Measurements from ENCODE around the gene COL4A2. TPM values are rescaled to one million over a fixed set of nuclear protein-coding genes. Genes with fewer than 3 reads are reported as not detected.

The COL4A2 gene
- total RNA-seq, 4 donors from 2014 or later, result 75.1 to 322 (median 115) TPM

- no peak overlapping the region for H3K4me3 ChIP-seq
- in situ Hi-C loops (cut with MboI; ENCODE audit: low pct_ligation_motif_present in 1 of 4, low pct_unique_long_range_greater_than_20kb in 1 of 4, low sequenced_read_pairs in 3 of 4) (no loop called here), intact Hi-C loops (cut with DNase I; ENCODE audit: low total_unique reads) (no loop called here)
- DNase-seq, result no peak
- H3K27ac ChIP-seq, result peak overlapping the region; percentile 34 to 71 (median 54)
- H3K36me3 ChIP-seq, result no peaks in the 10 kb centered on the region
- H3K27me3 ChIP-seq, result no peaks in the 10 kb centered on the region
- TF ChIP-seq EP300 (IDR thresholded peaks at IDR 0.05; ENCODE audit: low read depth) (no peak), POLR2AphosphoS5 (IDR thresholded peaks at IDR 0.05) (peak in 1 of 3 donors; percentile 13), POLR2A (IDR thresholded peaks at IDR 0.05) (no peak)
- TF ChIP-seq, protein P1, sequence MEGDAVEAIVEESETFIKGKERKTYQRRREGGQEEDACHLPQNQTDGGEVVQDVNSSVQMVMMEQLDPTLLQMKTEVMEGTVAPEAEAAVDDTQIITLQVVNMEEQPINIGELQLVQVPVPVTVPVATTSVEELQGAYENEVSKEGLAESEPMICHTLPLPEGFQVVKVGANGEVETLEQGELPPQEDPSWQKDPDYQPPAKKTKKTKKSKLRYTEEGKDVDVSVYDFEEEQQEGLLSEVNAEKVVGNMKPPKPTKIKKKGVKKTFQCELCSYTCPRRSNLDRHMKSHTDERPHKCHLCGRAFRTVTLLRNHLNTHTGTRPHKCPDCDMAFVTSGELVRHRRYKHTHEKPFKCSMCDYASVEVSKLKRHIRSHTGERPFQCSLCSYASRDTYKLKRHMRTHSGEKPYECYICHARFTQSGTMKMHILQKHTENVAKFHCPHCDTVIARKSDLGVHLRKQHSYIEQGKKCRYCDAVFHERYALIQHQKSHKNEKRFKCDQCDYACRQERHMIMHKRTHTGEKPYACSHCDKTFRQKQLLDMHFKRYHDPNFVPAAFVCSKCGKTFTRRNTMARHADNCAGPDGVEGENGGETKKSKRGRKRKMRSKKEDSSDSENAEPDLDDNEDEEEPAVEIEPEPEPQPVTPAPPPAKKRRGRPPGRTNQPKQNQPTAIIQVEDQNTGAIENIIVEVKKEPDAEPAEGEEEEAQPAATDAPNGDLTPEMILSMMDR (IDR thresholded peaks at IDR 0.05), result no peak
- peaks cover 7 to 37% (median 24%) of the 10 kb centered on the region in 4 donors for H3K4me1 ChIP-seq
- H3K9me3 ChIP-seq, result no peaks in the 10 kb centered on the region
- 57 to 65% methylated on average over 7 to 21 of the region's 21 CpGs for WGBS, 2 donors (ENCODE audit: low coverage in 1 of 2)
Observed at GRCh38 chr13:110286833-110287819, 20.0 kb upstream of the COL4A2 start.

DNA sequence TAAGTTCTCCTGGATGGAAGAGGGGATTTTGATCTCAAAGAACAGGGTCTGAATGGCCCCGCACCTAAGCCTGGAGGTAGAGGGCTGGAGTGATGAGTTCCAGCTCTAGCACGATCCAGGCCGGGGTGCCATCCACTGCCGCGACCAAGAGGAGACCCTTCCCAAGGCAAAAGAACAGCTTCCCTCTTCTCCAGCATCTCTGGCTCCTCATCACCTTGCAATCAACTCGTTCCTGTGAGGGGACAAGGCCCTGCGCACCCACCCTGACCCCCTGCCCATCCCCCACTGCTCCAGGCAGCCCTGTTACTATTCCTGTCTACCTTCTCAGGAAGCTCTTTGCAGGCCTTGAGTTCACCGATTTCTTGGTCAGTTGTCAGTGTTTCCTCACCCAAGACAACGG lies 17.9 kb upstream of the COL4A2 start:
- Histone ChIP-seq H3K27ac (peak overlapping the region; percentile 65 to 72 (median 70)), H3K4me3 (no peak overlapping the region), H3K27me3 (no peaks in the 10 kb centered on the region), H3K36me3 (no peaks in the 10 kb centered on the region), H3K4me1 (peaks cover 7 to 34% (median 18%) of the 10 kb centered on the region in 4 donors), H3K9me3 (no peaks in the 10 kb centered on the region)
- intact Hi-C loops (cut with DNase I; ENCODE audit: low total_unique reads), result no loop called here
- in situ Hi-C loops (cut with MboI; ENCODE audit: low pct_ligation_motif_present in 1 of 4, low pct_unique_long_range_greater_than_20kb in 1 of 4, low sequenced_read_pairs in 3 of 4), result no loop called here
- DNase-seq, result no peak
- WGBS, 2 donors (ENCODE audit: low coverage in 1 of 2), result 93% methylated on average over 9 of the region's 9 CpGs; no CpG with 5 or more reads in 1 of the 2 donors
- TF ChIP-seq POLR2AphosphoS5 (IDR thresholded peaks at IDR 0.05) (no peak), POLR2A (IDR thresholded peaks at IDR 0.05) (no peak), EP300 (IDR thresholded peaks at IDR 0.05; ENCODE audit: low read depth) (no peak)
- TF ChIP-seq, protein P1 (IDR thresholded peaks at IDR 0.05), result no peak

- Histone ChIP-seq H3K9me3 (no peaks in the 10 kb centered on the region), H3K4me1 (peaks cover 4 to 33% (median 16%) of the 10 kb centered on the region in 4 donors), H3K4me3 (no peak overlapping the region), H3K27ac (peak overlapping the region; percentile 65 to 72 (median 70)), H3K27me3 (no peaks in the 10 kb centered on the region), H3K36me3 (no peaks in the 10 kb centered on the region)
- no peak for DNase-seq
- WGBS, 2 donors (ENCODE audit: low coverage in 1 of 2), result 86% methylated on average over 11 of the region's 11 CpGs; no CpG with 5 or more reads in 1 of the 2 donors
- intact Hi-C loops (cut with DNase I; ENCODE audit: low total_unique reads) (no loop called here), in situ Hi-C loops (cut with MboI; ENCODE audit: low pct_ligation_motif_present in 1 of 4, low pct_unique_long_range_greater_than_20kb in 1 of 4, low sequenced_read_pairs in 3 of 4) (no loop called here)
- TF ChIP-seq POLR2AphosphoS5 (IDR thresholded peaks at IDR 0.05), result no peak
- TF ChIP-seq POLR2A (IDR thresholded peaks at IDR 0.05), result no peak
- TF ChIP-seq EP300 (IDR thresholded peaks at IDR 0.05; ENCODE audit: low read depth), result no peak
- TF ChIP-seq, protein P1 (IDR thresholded peaks at IDR 0.05), result peak in 1 of 5 experiments; percentile 10
Observed at GRCh38 chr13:110289661-110290060, 17.4 kb upstream of the COL4A2 start.

GRCh38 chr13:110290153-110290552 lies 16.9 kb upstream of the COL4A2 start:
- Histone ChIP-seq H3K36me3 (no peaks in the 10 kb centered on the region), H3K9me3 (no peaks in the 10 kb centered on the region), H3K27ac (peak overlapping the region; percentile 65 to 72 (median 70)), H3K4me3 (no peak overlapping the region), H3K27me3 (no peaks in the 10 kb centered on the region), H3K4me1 (peaks cover 0 to 30% (median 16%) of the 10 kb centered on the region in 4 donors)
- in situ Hi-C loops (cut with MboI; ENCODE audit: low pct_ligation_motif_present in 1 of 4, low pct_unique_long_range_greater_than_20kb in 1 of 4, low sequenced_read_pairs in 3 of 4), result no loop called here
- no peak for DNase-seq
- TF ChIP-seq, protein P1 (IDR thresholded peaks at IDR 0.05), result peak in 1 of 5 experiments; percentile 6
- TF ChIP-seq POLR2A (IDR thresholded peaks at IDR 0.05) (no peak), POLR2AphosphoS5 (IDR thresholded peaks at IDR 0.05) (peak in 1 of 3 donors; percentile 48), EP300 (IDR thresholded peaks at IDR 0.05; ENCODE audit: low read depth) (peak; percentile 58)
- WGBS, 2 donors (ENCODE audit: low coverage in 1 of 2), result 68 to 80% methylated on average over 10 of the region's 10 CpGs
- intact Hi-C loops (cut with DNase I; ENCODE audit: low total_unique reads), result no loop called here

All from transverse colon (tissue), 4 donors.